ENCODE data around the gene CCDC85C.

The CCDC85C gene

GRCh38 chr14:99604766-99605298 is 825 bp upstream of the CCDC85C start:
- peak; percentile 41 for DNase-seq

GRCh38 chr14:99604278-99604765 is 315 bp upstream of the CCDC85C start:
- peak; percentile 92 for DNase-seq

GRCh38 chr14:99602788-99603415 is 1.1 kb downstream of the CCDC85C start:
- no peak for DNase-seq

GRCh38 chr14:99602054-99602787 is 1.8 kb downstream of the CCDC85C start:
- no peak for DNase-seq

- no peak for DNase-seq
These were observed 2.6 kb downstream of the CCDC85C start for GRCh38 chr14:99601361-99601831.

GRCh38 chr14:99600232-99600888 is 3.6 kb downstream of the CCDC85C start:
- DNase-seq, result no peak

GRCh38 chr14:99599393-99599792 is 4.6 kb downstream of the CCDC85C start:
- DNase-seq, result no peak

- no peak for DNase-seq
These were observed 5.2 kb downstream of the CCDC85C start for GRCh38 chr14:99598774-99599173.

- DNase-seq, result no peak
These were observed 6.0 kb downstream of the CCDC85C start for GRCh38 chr14:99597911-99598600.

GRCh38 chr14:99596772-99597171 is 7.2 kb downstream of the CCDC85C start:
- no peak for DNase-seq

GRCh38 chr14:99596071-99596627 is 7.9 kb downstream of the CCDC85C start:
- no peak for DNase-seq

GRCh38 chr14:99595524-99595923 is 8.5 kb downstream of the CCDC85C start:
- no peak for DNase-seq

GRCh38 chr14:99595034-99595433 is 9.0 kb downstream of the CCDC85C start:
- DNase-seq, result peak; percentile 37

- DNase-seq, result no peak
These were observed 9.8 kb downstream of the CCDC85C start for GRCh38 chr14:99593971-99594841.

GRCh38 chr14:99592933-99593753 is 10.9 kb downstream of the CCDC85C start:
- DNase-seq, result no peak

GRCh38 chr14:99592394-99592793 is 11.6 kb downstream of the CCDC85C start:
- DNase-seq, result no peak

- DNase-seq, result no peak
These were observed 13.1 kb downstream of the CCDC85C start for GRCh38 chr14:99590746-99591555.

- DNase-seq, result no peak
These were observed 14.1 kb downstream of the CCDC85C start for GRCh38 chr14:99589651-99590530.

- DNase-seq, result no peak
These were observed 15.0 kb downstream of the CCDC85C start for GRCh38 chr14:99589031-99589441.
